ENCODE results near the gene E2F3.

E2F3 gene

DNA sequence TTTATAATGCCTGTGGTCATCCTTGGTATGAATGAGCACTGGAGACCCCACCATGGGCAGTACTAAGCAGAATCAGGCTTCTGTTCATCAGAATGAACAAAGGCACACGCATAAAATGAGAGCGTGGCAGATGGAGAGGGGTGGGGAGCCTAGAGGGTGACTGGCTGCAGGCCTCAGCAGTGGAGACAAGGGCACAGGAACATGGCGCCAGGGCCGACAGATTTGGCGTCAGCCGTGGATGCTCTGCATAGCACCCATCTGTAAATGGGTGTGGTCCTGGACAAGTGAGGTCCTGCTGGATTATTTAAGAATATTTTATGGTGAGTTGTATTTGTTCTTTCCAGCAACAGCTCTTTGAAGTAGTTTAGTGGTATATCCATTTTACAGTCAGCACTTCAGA, 33.1 kb downstream of the E2F3 start:
- Histone ChIP-seq H3K4me3 (ENCODE audit: low read depth, low read length) (no peak overlapping the region), H3K36me3 (ENCODE audit: control insufficient read depth, insufficient read depth, low read length) (peaks cover 26% of the 10 kb centered on the region), H3K27ac (ENCODE audit: low read depth, low read length) (no peak overlapping the region), H3K27me3 (ENCODE audit: control insufficient read depth, insufficient read depth, low read length) (no peaks in the 10 kb centered on the region), H3K9ac (ENCODE audit: low read length) (no peak overlapping the region), H3K9me3 (ENCODE audit: control insufficient read depth, insufficient read depth, low read depth, low read length) (no peaks in the 10 kb centered on the region), H3K4me1 (ENCODE audit: control insufficient read depth, insufficient read depth, low read length) (peaks cover 18% of the 10 kb centered on the region)

DNA sequence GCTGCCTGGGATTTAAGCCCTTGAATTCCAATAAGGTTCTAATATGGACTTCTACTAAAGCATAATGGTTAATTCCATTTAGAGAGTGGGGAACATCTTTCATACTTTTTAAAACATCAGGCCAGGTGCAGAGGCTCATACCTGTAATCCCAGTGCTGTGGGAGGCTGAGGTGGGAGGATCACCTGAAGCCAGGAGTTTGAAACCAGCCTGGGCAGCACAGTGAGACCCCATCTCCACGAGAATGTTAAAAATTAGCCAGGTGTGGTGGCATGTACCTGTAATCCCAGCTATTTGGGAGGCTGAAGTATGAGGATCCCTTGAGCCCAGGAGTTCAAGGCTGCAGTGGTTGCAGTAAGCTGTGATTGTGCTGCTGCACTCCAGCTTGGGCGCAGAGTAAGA, 35.0 kb downstream of the E2F3 start:
- Histone ChIP-seq H3K4me1 (ENCODE audit: control insufficient read depth, insufficient read depth, low read length) (peaks cover 18% of the 10 kb centered on the region), H3K36me3 (ENCODE audit: control insufficient read depth, insufficient read depth, low read length) (peaks cover 24% of the 10 kb centered on the region), H3K4me3 (ENCODE audit: low read depth, low read length) (no peak overlapping the region), H3K27me3 (ENCODE audit: control insufficient read depth, insufficient read depth, low read length) (no peaks in the 10 kb centered on the region), H3K9ac (ENCODE audit: low read length) (no peak overlapping the region), H3K27ac (ENCODE audit: low read depth, low read length) (no peak overlapping the region), H3K9me3 (ENCODE audit: control insufficient read depth, insufficient read depth, low read depth, low read length) (no peaks in the 10 kb centered on the region)

DNA sequence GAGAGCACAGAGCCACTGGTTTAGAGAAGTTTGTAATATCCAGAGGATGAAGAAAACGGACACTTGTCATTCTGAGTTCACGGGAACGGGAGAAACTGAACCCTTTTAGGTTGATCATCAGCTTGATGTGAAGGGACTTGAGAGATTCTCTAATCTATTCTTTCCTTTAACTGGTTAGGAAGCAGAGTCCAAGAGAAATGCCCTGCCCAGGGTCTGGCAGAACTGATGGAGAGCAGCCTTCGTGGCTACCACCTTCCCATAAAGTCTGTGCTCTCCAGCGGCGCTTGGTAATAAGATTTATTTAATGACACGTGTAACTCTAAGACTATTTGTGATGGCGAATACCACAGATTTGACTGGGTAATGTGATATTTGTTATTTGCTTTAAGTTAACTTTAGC, 36.0 kb downstream of the E2F3 start:
- Histone ChIP-seq H3K9me3 (ENCODE audit: control insufficient read depth, insufficient read depth, low read depth, low read length) (no peaks in the 10 kb centered on the region), H3K27ac (ENCODE audit: low read depth, low read length) (no peak overlapping the region), H3K27me3 (ENCODE audit: control insufficient read depth, insufficient read depth, low read length) (no peaks in the 10 kb centered on the region), H3K9ac (ENCODE audit: low read length) (no peak overlapping the region), H3K4me1 (ENCODE audit: control insufficient read depth, insufficient read depth, low read length) (peaks cover 18% of the 10 kb centered on the region), H3K4me3 (ENCODE audit: low read depth, low read length) (no peak overlapping the region), H3K36me3 (ENCODE audit: control insufficient read depth, insufficient read depth, low read length) (peaks cover 17% of the 10 kb centered on the region)

DNA sequence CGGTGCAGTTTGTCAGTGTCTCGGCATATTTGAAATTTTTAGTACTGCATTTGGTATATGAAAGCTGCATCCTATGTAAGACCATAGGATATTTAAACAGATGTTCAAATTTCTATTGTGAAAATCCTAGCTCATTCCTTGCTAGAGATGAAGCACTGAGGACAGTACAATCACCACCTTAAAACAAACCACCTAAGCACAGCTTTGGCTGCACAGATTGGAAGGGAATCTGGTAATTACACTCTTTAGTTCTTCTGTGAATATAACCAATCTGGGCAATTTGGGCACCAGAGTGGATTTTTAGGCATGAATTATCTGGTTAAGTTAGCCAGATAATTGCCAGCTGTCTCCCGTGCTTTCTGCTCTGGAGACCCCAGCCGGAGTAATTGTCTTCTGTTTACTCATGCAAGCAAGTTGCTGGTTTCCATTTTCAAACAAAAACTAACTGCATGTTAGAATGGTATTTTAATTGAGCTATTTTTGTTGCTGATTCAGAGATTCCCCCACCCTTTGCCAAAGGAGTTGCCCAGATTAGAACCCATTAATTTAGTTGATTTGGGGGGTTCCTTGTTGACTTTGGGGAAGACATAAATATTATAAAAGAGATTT, 36.9 kb downstream of the E2F3 start:
- Histone ChIP-seq H3K9me3 (ENCODE audit: control insufficient read depth, insufficient read depth, low read depth, low read length) (no peaks in the 10 kb centered on the region), H3K27me3 (ENCODE audit: control insufficient read depth, insufficient read depth, low read length) (no peaks in the 10 kb centered on the region), H3K36me3 (ENCODE audit: control insufficient read depth, insufficient read depth, low read length) (peaks cover 18% of the 10 kb centered on the region), H3K4me3 (ENCODE audit: low read depth, low read length) (no peak overlapping the region), H3K4me1 (ENCODE audit: control insufficient read depth, insufficient read depth, low read length) (peaks cover 18% of the 10 kb centered on the region), H3K9ac (ENCODE audit: low read length) (no peak overlapping the region), H3K27ac (ENCODE audit: low read depth, low read length) (peak overlapping the region; percentile 41; the same call in 1 of the 2 replicates)

DNA sequence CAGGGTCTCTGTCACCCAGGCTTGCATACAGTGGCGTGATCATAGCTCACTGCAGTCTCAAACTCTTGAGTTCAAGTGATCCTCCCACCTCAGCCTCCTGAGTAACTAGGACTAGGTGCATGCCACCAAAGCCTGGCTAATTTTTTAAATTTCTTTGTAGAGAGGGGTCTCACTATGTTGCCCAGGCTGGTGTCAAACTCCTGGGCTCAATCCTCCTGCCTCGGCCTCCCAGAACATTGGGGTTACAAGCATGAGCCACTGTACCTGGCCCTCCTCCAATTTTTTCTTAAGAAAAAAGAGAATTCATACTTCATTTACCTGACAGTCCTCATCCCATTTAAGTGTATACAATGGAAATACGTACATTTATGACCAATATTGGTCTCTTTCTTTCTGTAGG, 37.9 kb downstream of the E2F3 start:
- Histone ChIP-seq H3K27ac (ENCODE audit: low read depth, low read length) (no peak overlapping the region), H3K27me3 (ENCODE audit: control insufficient read depth, insufficient read depth, low read length) (no peaks in the 10 kb centered on the region), H3K36me3 (ENCODE audit: control insufficient read depth, insufficient read depth, low read length) (peaks cover 19% of the 10 kb centered on the region), H3K4me1 (ENCODE audit: control insufficient read depth, insufficient read depth, low read length) (peaks cover 18% of the 10 kb centered on the region), H3K9ac (ENCODE audit: low read length) (no peak overlapping the region), H3K4me3 (ENCODE audit: low read depth, low read length) (no peak overlapping the region), H3K9me3 (ENCODE audit: control insufficient read depth, insufficient read depth, low read depth, low read length) (no peaks in the 10 kb centered on the region)

DNA sequence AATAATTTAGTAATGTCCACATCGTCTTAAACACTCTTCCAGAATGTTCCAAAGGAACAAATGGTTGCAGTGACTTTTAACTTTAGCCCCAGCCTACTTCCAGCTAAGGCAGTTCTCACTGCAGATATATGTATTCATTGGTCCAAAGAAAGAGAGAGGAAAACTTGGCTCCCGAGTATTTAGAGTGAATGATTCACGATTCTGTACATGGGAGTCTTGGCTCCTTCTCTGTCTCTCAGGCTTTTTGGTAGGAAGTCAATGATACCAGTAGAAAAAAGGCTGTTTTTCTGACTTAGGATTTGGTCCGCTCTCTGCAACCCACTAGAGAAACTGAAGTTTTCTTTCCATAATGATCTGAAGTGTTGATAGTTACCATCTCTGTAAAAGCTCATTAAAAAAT, 38.6 kb downstream of the E2F3 start:
- H3K4me1 ChIP-seq (ENCODE audit: control insufficient read depth, insufficient read depth, low read length), result peaks cover 18% of the 10 kb centered on the region
- peaks cover 19% of the 10 kb centered on the region; the same call in 1 of the 2 replicates for H3K36me3 ChIP-seq (ENCODE audit: control insufficient read depth, insufficient read depth, low read length)
- H3K27me3 ChIP-seq (ENCODE audit: control insufficient read depth, insufficient read depth, low read length), result no peaks in the 10 kb centered on the region

DNA sequence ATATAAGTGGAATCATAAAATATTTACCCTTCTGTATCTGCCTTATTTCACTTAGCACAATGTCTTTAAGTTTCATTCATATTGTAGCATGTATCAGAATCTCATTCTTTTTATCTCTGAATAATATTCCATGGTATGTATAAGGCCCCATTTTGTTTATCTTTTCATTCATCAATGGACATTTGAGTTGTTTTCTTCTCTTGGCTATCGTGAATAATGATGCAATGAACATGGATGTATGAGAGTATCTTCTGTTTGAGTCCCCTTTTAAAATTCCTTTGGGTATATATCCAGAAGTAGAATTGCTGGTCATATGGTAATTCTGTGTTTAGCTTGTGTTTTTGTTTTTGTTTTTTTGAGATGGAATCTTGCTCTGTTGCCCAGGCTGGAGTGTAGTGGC, 39.6 kb downstream of the E2F3 start:
- H3K4me1 ChIP-seq (ENCODE audit: control insufficient read depth, insufficient read depth, low read length), result peaks cover 21% of the 10 kb centered on the region
- peaks cover 23% of the 10 kb centered on the region for H3K36me3 ChIP-seq (ENCODE audit: control insufficient read depth, insufficient read depth, low read length)
- no peak overlapping the region for H3K4me3 ChIP-seq (ENCODE audit: low read depth, low read length)
- no peak overlapping the region for H3K9ac ChIP-seq (ENCODE audit: low read length)
- H3K27me3 ChIP-seq (ENCODE audit: control insufficient read depth, insufficient read depth, low read length), result no peaks in the 10 kb centered on the region
- H3K27ac ChIP-seq (ENCODE audit: low read depth, low read length), result no peak overlapping the region
- no peaks in the 10 kb centered on the region for H3K9me3 ChIP-seq (ENCODE audit: control insufficient read depth, insufficient read depth, low read depth, low read length)

More for the DNA sequence above, 38.6 kb downstream of the E2F3 start:
- Histone ChIP-seq H3K27ac (ENCODE audit: low read depth, low read length) (no peak overlapping the region), H3K4me3 (ENCODE audit: low read depth, low read length) (no peak overlapping the region), H3K9ac (ENCODE audit: low read length) (no peak overlapping the region), H3K9me3 (ENCODE audit: control insufficient read depth, insufficient read depth, low read depth, low read length) (no peaks in the 10 kb centered on the region)

DNA sequence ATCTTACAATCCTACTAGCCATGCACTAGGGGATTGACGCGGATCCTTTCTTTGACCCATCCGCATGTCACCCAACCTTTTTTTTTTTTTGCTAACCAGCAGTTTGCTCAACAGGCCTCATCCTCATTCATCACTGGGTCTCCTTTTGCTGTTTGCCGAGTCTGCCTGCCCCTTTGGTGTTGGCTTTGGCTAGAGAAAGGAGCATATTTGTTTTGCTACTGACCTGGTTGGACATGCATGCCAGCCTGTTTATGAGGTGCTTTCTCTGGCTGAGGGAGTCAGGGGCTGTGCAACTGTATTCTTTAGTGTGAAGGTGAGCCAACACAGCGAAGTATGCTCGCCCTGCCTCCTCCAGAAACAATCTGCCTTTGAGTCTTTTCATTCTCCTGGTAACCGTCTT, 40.2 kb downstream of the E2F3 start:
- peaks cover 25% of the 10 kb centered on the region for H3K4me1 ChIP-seq (ENCODE audit: control insufficient read depth, insufficient read depth, low read length)
- H3K9me3 ChIP-seq (ENCODE audit: control insufficient read depth, insufficient read depth, low read depth, low read length), result no peaks in the 10 kb centered on the region
- H3K36me3 ChIP-seq (ENCODE audit: control insufficient read depth, insufficient read depth, low read length), result peaks cover 23% of the 10 kb centered on the region

DNA sequence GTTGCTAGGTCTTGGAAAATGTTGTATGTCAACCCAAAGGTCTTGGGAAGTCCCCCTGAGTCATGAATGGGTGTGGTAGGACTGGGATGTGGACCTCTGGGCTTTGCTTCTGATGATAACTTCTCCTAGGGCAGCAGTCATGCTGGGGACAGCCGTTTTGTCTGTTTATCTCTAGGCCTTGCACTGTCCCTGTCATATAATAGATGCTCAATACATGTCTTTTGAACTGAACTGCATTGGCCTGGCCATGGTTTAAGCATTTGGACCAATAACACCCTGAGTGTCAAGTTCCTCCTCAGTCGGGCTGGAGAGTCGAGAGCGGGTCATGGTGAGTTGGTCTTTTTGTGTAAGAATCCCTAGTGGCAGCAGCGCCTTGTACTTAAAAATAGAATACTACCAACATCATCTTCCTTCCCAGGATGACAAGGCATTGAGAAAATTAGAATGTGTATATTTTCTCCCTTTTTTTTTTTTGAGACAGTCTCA, 43.1 kb downstream of the E2F3 start:
- Histone ChIP-seq H3K4me1 (ENCODE audit: control insufficient read depth, insufficient read depth, low read length) (peaks cover 14% of the 10 kb centered on the region), H3K36me3 (ENCODE audit: control insufficient read depth, insufficient read depth, low read length) (peaks cover 22% of the 10 kb centered on the region), H3K9me3 (ENCODE audit: control insufficient read depth, insufficient read depth, low read depth, low read length) (no peaks in the 10 kb centered on the region), H3K27ac (ENCODE audit: low read depth, low read length) (no peak overlapping the region), H3K27me3 (ENCODE audit: control insufficient read depth, insufficient read depth, low read length) (no peaks in the 10 kb centered on the region), H3K9ac (ENCODE audit: low read length) (no peak overlapping the region), H3K4me3 (ENCODE audit: low read depth, low read length) (no peak overlapping the region)

More for the DNA sequence above, 40.2 kb downstream of the E2F3 start:
- H3K4me3 ChIP-seq (ENCODE audit: low read depth, low read length), result no peak overlapping the region
- no peak overlapping the region for H3K27ac ChIP-seq (ENCODE audit: low read depth, low read length)
- H3K9ac ChIP-seq (ENCODE audit: low read length), result no peak overlapping the region
- H3K27me3 ChIP-seq (ENCODE audit: control insufficient read depth, insufficient read depth, low read length), result no peaks in the 10 kb centered on the region

DNA sequence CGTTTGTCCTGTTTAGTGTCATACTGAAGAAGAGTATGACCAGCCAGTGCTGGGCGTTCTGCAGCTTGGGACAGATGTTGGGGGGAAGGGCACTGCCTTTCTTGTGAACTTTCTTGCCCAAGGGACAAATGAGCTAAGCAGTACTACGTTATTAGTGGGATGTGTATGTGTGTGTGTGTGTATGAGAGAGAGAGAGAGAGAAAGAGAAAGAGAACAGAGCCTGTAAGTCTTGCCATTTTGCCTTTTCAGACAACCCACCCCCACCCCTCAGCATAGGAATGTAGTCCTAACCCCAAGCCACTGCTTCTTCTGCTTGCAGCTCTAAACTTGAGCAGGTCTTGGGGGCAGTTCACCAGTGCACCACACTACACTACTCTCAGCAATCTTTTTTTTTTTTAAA, 45.5 kb downstream of the E2F3 start:
- no peaks in the 10 kb centered on the region for H3K27me3 ChIP-seq (ENCODE audit: control insufficient read depth, insufficient read depth, low read length)
- H3K27ac ChIP-seq (ENCODE audit: low read depth, low read length), result no peak overlapping the region
- peaks cover 20% of the 10 kb centered on the region for H3K36me3 ChIP-seq (ENCODE audit: control insufficient read depth, insufficient read depth, low read length)
- H3K4me3 ChIP-seq (ENCODE audit: low read depth, low read length), result no peak overlapping the region
- H3K4me1 ChIP-seq (ENCODE audit: control insufficient read depth, insufficient read depth, low read length), result peaks cover 14% of the 10 kb centered on the region
- no peaks in the 10 kb centered on the region for H3K9me3 ChIP-seq (ENCODE audit: control insufficient read depth, insufficient read depth, low read depth, low read length)
- H3K9ac ChIP-seq (ENCODE audit: low read length), result no peak overlapping the region

DNA sequence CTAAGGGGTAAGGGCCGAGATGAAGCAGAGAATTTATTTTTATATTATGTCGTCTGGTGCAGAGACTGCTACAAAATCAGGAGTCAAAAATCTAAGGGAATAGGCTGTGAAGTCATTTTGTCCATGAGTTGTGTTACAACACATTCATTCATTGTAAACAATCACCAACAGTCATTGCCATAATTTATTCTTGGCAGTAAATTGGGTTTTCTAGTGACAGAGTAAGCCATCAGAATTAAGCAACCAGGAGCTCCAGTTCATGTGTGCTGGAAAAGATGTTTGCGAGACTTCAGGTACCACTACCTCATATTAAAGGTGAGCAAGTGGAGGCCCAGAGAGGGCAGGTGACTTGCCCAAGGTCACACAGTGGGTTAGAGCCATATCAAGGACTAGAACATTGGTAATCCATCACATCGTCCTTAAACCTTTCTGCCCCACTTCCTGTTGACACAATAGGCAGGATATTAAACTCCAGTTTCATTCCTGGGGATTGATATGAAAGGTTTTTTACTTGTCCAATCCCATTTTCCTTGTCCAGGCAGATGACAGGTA, 46.0 kb downstream of the E2F3 start:
- Histone ChIP-seq H3K4me3 (ENCODE audit: low read depth, low read length) (no peak overlapping the region), H3K27ac (ENCODE audit: low read depth, low read length) (no peak overlapping the region), H3K4me1 (ENCODE audit: control insufficient read depth, insufficient read depth, low read length) (peaks cover 14% of the 10 kb centered on the region), H3K9ac (ENCODE audit: low read length) (no peak overlapping the region), H3K9me3 (ENCODE audit: control insufficient read depth, insufficient read depth, low read depth, low read length) (no peaks in the 10 kb centered on the region), H3K27me3 (ENCODE audit: control insufficient read depth, insufficient read depth, low read length) (no peaks in the 10 kb centered on the region), H3K36me3 (ENCODE audit: control insufficient read depth, insufficient read depth, low read length) (peaks cover 20% of the 10 kb centered on the region)
